ENCODE results near the gene BNC2.

The BNC2 gene

DNA sequence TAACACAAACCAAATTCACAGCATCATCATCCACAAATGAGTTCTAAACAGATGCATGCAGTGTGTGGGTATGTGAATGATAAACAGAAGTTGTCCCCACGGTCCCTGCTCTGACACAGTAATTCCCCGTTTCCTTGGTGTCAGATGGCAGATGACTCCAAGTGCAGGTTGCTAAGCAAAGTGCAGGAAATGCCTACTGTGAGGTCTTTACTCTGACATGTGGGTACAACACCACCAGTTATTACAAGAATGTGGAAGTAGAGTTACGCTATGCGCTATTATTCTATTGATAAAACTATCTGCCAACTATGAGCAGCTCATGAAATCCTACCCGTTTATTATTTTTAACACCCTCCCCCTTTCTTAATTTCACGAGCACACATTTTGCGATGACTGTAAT, 448.9 kb downstream of the BNC2 start:
- TF ChIP-seq YY1 (IDR thresholded peaks at IDR 0.05; ENCODE audit: low read depth) (no peak), CEBPB (IDR thresholded peaks at IDR 0.05) (no peak), FOXM1 (IDR thresholded peaks at IDR 0.05; ENCODE audit: borderline replicate concordance, low read depth) (no peak), TCF12 (IDR thresholded peaks at IDR 0.05; ENCODE audit: low read depth) (no peak), EP300 (IDR thresholded peaks at IDR 0.05; ENCODE audit: borderline replicate concordance) (peak; percentile 60; the same call in 1 of the 2 replicates), TEAD4 (IDR thresholded peaks at IDR 0.05) (peak; percentile 84), NFIC (IDR thresholded peaks at IDR 0.05) (peak; percentile 51), CREB1 (IDR thresholded peaks at IDR 0.05; ENCODE audit: low read depth) (no peak), USF1 (IDR thresholded peaks at IDR 0.05) (0 out of 2 replicates have a peak, but pooled peaks have one; percentile 14), TAF1 (IDR thresholded peaks at IDR 0.05; ENCODE audit: low read depth) (no peak), ZBTB7A (IDR thresholded peaks at IDR 0.05; ENCODE audit: low read depth) (no peak), RAD21 (IDR thresholded peaks at IDR 0.05; ENCODE audit: low read depth) (no peak), EGR1 (IDR thresholded peaks at IDR 0.05) (no peak)
- TF ChIP-seq, protein P1, sequence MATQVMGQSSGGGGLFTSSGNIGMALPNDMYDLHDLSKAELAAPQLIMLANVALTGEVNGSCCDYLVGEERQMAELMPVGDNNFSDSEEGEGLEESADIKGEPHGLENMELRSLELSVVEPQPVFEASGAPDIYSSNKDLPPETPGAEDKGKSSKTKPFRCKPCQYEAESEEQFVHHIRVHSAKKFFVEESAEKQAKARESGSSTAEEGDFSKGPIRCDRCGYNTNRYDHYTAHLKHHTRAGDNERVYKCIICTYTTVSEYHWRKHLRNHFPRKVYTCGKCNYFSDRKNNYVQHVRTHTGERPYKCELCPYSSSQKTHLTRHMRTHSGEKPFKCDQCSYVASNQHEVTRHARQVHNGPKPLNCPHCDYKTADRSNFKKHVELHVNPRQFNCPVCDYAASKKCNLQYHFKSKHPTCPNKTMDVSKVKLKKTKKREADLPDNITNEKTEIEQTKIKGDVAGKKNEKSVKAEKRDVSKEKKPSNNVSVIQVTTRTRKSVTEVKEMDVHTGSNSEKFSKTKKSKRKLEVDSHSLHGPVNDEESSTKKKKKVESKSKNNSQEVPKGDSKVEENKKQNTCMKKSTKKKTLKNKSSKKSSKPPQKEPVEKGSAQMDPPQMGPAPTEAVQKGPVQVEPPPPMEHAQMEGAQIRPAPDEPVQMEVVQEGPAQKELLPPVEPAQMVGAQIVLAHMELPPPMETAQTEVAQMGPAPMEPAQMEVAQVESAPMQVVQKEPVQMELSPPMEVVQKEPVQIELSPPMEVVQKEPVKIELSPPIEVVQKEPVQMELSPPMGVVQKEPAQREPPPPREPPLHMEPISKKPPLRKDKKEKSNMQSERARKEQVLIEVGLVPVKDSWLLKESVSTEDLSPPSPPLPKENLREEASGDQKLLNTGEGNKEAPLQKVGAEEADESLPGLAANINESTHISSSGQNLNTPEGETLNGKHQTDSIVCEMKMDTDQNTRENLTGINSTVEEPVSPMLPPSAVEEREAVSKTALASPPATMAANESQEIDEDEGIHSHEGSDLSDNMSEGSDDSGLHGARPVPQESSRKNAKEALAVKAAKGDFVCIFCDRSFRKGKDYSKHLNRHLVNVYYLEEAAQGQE (IDR thresholded peaks at IDR 0.05; ENCODE audit: low read depth), result no peak
- TF ChIP-seq, protein P2, sequence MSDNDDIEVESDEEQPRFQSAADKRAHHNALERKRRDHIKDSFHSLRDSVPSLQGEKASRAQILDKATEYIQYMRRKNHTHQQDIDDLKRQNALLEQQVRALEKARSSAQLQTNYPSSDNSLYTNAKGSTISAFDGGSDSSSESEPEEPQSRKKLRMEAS (IDR thresholded peaks at IDR 0.05), result no peak

GRCh38 chr9:16419124-16419523, 451.3 kb downstream of the BNC2 start:
- no peak for TF ChIP-seq TCF12 (IDR thresholded peaks at IDR 0.05; ENCODE audit: low read depth)
- no peak for TF ChIP-seq TEAD4 (IDR thresholded peaks at IDR 0.05)
- TF ChIP-seq CEBPB (IDR thresholded peaks at IDR 0.05), result no peak
- TF ChIP-seq EGR1 (IDR thresholded peaks at IDR 0.05), result no peak

GRCh38 chr9:16418721-16419120, 451.7 kb downstream of the BNC2 start:
- TF ChIP-seq EP300 (IDR thresholded peaks at IDR 0.05; ENCODE audit: borderline replicate concordance) (no peak), YY1 (IDR thresholded peaks at IDR 0.05; ENCODE audit: low read depth) (no peak), ZBTB7A (IDR thresholded peaks at IDR 0.05; ENCODE audit: low read depth) (no peak), TEAD4 (IDR thresholded peaks at IDR 0.05) (no peak), RAD21 (IDR thresholded peaks at IDR 0.05; ENCODE audit: low read depth) (no peak), TAF1 (IDR thresholded peaks at IDR 0.05; ENCODE audit: low read depth) (no peak), CEBPB (IDR thresholded peaks at IDR 0.05) (no peak), CREB1 (IDR thresholded peaks at IDR 0.05; ENCODE audit: low read depth) (no peak), EGR1 (IDR thresholded peaks at IDR 0.05) (no peak), TCF12 (IDR thresholded peaks at IDR 0.05; ENCODE audit: low read depth) (no peak), USF1 (IDR thresholded peaks at IDR 0.05) (no peak), NFIC (IDR thresholded peaks at IDR 0.05) (no peak)
- TF ChIP-seq, protein P2 (IDR thresholded peaks at IDR 0.05), result no peak
- TF ChIP-seq, protein P1 (IDR thresholded peaks at IDR 0.05; ENCODE audit: low read depth), result no peak

DNA sequence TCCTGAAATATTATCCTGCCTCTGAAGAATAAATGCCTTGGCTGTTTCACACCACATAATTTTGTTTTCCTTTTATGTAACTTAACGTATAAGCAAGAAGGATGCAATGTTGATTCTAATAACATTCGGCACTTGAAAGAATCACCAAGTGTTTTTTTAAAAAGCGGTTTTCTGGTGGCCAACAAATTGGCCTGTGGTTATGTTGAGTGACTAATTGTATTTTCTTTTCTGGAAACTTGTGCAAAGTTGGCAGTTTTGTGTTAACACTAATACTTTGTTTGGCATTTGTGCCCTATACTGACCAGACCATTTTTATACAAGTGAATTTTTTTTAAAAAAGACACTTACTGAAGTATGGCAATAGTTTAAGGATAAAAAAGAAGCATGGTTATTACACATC, 452.7 kb downstream of the BNC2 start:
- TF ChIP-seq EGR1 (IDR thresholded peaks at IDR 0.05), result no peak
- TF ChIP-seq CEBPB (IDR thresholded peaks at IDR 0.05), result no peak
- TF ChIP-seq EP300 (IDR thresholded peaks at IDR 0.05; ENCODE audit: borderline replicate concordance), result no peak
- TF ChIP-seq, protein P2 (IDR thresholded peaks at IDR 0.05), result no peak
- TF ChIP-seq TEAD4 (IDR thresholded peaks at IDR 0.05), result no peak
- no peak for TF ChIP-seq YY1 (IDR thresholded peaks at IDR 0.05; ENCODE audit: low read depth)
- no peak for TF ChIP-seq FOXM1 (IDR thresholded peaks at IDR 0.05; ENCODE audit: borderline replicate concordance, low read depth)
- TF ChIP-seq TCF12 (IDR thresholded peaks at IDR 0.05; ENCODE audit: low read depth), result no peak
- no peak for TF ChIP-seq CREB1 (IDR thresholded peaks at IDR 0.05; ENCODE audit: low read depth)
- TF ChIP-seq RAD21 (IDR thresholded peaks at IDR 0.05; ENCODE audit: low read depth), result no peak
- no peak for TF ChIP-seq TAF1 (IDR thresholded peaks at IDR 0.05; ENCODE audit: low read depth)
- no peak for TF ChIP-seq NFIC (IDR thresholded peaks at IDR 0.05)
- TF ChIP-seq ZBTB7A (IDR thresholded peaks at IDR 0.05; ENCODE audit: low read depth), result no peak
- TF ChIP-seq USF1 (IDR thresholded peaks at IDR 0.05), result no peak
- TF ChIP-seq, protein P1 (IDR thresholded peaks at IDR 0.05; ENCODE audit: low read depth), result no peak

All from Ishikawa (cell line).